HG03045 (cell line): ENCODE data around the gene DUSP22.
A peak's percentile ranks its signal among the peaks of the same experiment; 100 is the strongest.

Experiments used
- ATAC-seq: cut with Tn5 transposase; IDR thresholded peaks from one replicate; pipeline ENCODE4 v1.9.1; 2021; ENCODE audit warnings: mild to moderate bottlenecking, moderate library complexity; ENCODE audit not compliant: unreplicated experiment

Gene DUSP22

DNA sequence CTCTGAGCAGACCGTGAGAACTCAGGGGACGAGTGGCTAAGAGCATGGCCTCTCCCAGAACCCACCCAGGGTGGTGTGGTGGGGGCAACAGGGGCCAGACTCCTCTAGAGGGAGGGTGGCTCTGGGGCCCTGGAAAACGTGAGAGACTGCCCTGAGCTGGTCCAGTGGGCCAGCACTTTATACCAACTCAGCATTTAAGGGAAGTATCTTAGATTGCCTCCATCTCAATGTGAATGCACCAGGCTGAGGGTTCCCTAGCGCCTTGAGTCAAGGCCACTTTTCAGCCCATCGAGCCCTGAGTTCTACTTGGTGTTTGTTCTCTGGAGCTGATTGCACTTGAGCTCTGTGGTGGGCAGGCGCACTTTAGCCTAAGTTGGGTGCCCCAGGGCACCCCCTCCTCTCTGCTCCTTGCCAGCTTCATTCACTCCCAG lies 57.2 kb downstream of the DUSP22 start:
- no peak for ATAC-seq

DNA sequence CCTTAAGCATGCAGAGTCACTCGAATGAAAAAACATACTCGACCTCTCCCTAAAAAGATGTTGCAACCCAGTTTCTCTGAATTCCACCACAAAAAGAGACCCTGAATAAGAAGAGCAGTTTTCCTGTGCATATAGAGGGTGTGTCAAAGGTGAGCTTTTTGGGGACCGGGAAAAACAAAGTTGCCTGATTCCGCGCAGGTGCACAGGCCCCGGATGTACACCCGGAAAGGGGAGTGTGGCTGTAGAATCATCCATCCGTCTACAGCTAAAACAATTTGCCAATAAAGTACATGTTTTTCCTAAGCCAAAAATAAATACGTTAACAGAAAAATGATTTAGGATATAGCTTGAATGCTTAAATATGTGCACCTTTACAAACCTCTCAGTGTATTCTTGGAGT lies 58.1 kb downstream of the DUSP22 start:
- no peak for ATAC-seq

DNA sequence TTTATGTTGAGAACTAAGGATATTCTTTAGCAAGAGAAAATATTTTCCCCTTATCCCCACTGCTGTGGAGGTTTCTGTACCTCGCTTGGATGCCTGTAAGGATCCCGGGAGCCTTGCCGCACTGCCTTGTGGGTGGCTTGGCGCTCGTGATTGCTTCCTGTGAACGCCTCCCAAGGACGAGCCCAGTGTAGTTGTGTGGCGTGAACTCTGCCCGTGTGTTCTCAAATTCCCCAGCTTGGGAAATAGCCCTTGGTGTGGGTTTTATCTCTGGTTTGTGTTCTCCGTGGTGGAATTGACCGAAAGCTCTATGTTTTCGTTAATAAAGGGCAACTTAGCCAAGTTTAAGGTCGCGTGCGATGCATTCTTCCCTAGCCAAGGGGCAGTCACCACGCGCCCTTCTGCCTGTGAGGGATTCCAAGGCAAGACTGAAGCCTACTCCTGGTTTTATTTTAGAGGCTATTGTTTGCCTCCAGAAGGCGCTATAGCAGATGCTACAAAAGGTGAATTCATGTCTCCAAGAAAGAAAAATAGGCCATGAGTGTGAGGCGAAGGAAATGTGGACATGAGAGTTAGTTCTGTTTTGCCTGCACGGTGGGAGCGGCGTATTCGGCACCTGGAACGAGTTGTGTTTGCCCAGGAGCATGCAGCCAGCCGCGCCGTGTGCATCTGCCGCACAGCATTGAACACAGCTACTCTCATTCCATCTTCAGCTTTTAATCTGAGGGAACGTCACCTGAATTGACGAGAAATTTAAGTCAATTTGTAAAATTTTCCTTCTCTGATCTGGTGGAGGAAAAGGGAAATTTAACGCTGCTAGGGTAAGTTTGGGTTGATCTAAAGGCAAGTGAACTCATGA lies 59.0 kb downstream of the DUSP22 start:
- ATAC-seq = no peak

DNA sequence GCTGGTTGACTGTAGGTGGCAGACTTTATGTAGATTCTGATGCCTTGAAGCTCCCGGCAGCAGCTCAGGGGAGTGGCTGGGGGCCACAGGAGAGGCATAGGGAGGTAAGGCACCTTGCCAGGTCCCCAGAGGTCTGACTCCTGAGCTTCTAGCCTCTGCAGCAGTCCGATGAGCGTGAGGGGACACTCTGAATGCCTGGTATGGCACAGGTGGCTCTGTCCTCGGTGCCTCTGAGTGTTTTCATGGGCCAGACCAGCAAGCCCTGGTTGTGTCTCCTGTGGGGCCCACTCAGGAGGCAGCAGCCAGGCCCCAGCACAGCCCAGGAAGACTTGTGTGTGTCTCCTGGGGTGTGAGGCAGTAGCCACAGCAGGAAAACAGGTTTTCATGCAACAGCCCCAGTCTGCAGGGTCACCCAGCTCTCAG lies 59.6 kb downstream of the DUSP22 start:
- no peak for ATAC-seq

DNA sequence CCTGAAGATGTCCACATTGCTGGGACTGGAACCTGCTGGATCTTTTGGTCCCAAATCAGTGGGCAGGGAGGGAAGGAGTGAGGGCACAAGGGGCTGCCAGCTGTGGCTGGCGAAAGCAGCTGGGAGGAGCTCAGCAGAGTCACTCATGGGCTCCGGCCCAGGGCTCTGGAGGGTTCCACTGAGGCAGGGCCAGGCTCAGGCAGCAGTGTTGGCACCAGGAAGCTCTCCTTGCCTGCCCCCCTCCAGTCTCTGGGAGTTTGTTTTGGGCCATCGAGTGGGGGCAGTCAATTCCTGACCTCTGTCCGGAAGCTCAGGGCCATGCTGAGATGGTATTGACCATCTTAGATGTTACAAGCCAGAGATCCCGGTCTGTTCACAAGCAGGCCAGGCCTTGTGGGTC lies 60.2 kb downstream of the DUSP22 start:
- ATAC-seq = no peak

DNA sequence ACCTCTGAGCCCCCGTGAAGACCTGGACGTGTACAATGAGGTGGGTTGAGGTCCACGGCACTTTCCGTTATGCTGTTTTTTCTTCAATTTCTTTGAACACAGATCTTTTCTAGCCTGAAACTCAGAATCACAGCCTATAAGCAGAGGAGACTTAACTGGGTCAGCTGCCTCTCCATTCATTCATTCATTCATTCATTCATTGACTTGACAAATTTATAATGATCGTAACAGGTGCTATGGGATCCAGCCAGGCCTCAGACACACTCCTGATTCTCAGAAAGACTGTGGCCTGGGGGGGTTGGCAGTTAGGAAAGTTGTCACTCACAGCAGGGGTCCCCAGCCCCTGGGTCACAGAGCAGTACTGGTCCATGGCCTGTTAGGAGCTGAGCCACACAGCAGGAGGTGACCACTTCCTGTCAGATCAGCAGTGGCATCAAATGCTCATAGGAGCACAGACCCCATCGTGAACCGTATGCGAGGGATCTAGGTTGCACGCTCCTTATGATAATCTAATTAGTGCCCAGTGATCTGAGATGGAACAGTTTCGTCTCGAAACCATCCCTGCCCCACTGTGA lies 60.7 kb downstream of the DUSP22 start:
- ATAC-seq = no peak

DNA sequence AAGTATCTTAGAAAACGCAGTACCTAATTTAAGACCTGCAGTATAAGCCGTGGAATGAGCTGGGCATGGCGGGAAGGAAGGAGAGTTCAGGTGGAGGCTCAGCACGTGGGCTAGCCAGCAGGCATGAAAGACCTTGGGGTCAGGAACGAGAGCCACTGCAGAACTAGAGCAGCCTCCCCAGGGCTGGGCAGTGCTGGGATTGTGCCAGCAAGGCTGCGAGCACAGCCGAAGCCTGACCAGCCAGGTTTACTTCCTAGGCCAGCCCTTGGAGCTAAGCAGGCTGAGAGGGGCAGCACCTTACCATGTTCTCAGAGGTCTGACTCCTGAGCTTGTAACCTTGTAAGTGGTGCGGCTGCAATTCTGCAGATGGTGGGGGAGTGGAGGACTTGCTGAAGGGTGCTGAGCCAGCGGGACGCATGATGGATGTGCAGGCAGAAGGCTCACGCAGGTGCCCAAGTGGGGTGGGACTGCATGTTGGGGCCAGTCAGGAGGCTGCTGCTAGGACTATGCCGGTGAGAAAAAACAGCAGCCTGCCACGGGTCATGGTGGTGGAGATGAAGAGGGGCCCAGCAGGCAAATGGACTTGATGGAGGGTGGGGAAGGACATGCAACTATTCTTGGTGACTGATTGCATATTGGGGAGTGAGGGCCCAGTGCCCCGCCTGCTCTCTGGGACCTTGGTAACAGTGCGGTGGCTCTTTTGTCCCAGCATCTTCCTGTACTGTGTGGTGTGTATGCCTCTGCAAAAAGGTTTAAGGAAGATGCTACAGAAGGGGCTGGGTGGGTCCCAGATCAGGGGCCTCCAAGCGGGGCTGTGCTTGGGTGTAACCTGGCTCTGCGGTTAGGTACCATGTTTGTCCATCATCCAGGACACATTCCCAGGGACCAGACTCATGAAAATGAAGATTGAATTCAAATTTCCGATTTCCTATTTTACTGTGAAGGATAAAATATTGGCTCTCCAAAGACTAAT lies 61.6 kb downstream of the DUSP22 start:
- no peak for ATAC-seq

DNA sequence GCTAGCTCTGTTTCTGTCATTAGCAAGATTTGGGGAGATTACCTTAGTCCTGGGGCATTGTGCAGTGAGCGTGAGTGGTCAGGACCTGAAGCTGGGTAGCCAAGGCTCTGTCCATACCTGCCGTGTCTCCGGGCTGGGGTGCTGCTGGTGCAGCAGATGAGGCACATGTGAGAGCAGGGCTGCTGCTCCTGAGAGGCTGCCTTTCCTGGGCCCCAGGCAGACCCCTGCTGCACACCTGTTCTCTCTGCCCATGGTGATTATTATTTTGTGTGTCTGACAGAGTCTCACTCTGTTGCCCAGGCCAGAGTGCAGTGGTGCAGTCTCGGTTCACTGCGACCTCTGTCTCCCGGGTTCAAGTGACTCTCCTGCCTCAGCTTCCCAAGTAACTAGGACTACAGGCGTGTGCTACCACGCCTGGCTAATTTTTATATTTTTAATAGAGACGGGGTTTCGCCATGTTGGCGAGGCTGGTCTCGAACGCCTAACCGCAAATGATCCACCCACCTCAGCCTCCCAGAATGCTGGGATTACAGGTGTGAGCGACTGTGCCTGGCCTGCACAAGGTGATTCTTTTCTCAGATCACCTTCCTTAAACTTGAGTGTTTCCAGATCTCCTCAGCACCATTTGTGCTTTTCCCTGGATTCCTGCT lies 62.5 kb downstream of the DUSP22 start:
- no peak for ATAC-seq

DNA sequence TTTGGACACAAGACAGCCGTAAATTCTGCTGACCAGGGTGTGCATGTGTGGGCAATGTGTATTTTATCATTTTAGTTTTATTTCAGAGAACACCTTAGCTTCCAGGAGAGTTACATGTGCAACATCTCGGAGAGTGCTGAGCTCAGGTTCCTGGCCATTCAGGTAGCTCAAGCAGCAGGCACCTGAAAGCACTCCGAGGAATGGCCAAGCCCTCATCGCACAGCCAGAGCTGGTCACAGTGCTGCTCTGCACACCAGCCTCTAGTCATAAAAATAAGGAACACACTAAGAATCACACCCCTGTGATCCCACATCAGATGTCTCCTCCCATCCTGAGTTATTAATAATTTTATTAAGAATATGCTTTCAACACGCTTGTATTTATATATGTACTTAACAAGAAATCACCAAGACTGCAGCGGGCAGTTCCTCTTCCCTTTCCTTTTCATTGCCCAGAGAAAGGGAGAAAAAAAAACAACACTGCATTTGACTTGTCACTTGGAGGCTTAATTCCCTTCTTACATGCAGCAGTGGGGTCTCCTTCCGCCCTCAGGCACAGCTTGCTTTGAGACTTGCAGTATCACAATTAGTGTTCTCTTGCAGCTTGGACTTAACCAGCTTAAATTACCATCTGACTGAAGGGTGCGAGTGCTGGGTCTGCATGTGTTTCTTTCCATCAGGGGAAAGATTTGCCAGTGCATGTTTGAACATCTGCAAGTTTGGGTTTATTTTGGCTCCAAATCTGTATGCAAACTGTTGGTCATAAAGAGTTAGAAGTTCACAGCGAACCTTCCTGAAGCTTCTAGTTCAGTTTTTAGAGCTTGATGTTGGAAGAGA lies 63.3 kb downstream of the DUSP22 start:
- ATAC-seq = no peak

DNA sequence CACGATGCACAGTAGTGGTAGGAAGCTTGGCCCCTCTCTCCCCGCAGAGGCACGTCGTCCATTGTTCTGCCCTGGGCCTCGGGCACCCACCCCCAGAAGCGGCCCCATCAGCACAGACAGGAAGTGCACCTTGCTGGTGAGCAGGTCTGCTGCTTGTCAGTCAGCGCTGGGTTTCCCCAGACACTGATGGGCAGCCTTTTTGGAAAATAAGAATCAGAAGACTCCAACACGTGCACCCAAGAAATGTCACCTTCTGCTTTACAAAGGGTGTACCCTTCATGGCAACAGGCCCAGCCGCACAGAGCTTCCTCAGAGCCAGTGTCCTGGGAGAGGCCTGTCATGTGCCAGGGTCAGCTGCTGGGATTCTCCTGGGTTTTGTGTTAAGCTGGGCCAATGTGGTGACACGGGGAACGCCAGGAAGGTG lies 64.6 kb downstream of the DUSP22 start:
- ATAC-seq = peak; percentile 47

DNA sequence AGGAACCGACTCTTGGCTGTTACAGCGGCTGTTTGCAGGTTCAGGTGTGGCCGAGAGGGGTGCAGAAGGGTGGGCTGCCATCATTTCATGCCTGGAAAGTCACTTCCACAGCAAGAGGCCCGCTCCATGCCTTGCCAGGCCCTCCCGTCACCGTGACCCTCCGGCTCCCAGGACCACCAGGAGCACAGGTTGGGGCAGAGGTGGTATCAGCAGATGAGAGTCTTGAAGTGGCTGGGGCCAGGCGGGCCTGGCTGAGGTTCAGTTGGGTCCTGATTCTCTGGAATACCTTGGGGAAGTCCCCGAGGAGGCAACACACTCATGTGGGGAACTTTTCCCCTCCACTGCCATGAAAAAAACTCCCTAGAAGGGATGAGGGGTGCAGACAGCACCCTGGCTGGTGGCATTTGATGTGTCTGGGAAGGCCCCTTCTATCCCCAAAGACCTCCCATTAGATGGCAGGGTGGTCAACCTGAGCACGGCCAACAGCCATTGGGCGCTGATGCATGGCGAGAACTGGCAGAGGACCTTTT lies 65.0 kb downstream of the DUSP22 start:
- ATAC-seq = no peak

DNA sequence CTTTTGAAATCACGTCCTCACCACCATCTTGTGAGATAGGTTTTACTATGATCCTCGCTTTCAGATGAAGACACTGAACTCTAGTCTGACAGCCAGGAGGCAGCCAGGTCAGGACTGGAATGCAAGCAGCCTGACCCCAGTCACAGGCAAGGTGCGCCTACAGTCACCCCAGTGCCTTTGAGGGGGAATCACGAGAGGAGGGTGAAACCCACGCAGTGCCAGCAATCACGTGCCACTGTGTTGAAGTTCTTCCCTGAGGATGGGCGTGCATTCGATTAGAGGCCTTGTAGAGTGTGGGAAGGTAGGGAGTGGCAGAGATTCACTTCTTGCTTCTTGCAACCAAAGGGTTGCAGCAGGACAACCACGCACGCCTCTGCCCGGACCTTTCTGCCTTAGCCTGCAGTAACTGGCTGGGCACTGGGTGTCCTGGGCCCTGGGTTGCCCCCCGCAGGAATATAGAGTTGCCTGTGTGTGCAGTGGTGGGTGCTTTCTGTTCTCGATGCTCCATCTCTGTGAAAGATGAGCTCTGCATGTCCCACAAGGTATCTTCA lies 65.6 kb downstream of the DUSP22 start:
- no peak for ATAC-seq

DNA sequence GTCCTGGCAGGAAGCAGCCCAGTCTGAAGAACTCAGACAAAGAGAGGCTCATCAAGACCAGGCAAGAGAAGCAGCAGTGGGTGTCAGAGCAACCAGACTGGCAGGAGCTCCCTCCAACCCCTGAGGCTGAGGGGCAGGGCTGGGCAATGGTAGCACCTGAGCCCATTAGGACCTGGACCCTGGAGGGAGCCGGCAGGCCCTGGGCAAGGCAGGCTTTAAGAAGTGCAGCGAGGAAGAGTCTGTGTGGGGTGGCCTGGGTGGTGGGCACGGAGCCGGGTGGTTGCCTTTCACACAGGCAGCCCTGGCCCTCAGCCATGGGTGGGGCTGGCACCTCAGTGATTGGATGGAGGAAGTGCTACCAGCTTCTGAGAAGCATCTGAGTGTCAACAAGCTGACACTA lies 66.1 kb downstream of the DUSP22 start:
- no peak for ATAC-seq

DNA sequence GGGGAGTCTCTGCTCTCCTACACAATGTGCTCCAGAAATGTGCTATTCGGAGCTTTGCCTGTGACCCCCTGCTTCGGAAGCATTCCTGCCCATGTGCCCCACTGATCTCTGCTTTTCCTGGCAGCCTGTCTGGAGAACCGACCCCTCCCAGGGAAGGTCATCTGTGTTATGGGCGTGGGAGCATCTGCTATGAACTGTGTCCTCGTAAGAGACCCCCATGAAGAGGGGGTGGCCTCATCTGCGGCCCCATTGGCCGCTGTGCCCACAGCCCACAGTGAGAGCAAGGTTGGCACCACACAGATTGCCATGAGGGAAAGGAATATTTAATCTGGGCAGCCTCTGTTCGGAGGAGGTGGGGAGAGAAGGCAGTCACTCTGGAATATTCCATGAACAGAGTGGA lies 66.6 kb downstream of the DUSP22 start:
- ATAC-seq = no peak

DNA sequence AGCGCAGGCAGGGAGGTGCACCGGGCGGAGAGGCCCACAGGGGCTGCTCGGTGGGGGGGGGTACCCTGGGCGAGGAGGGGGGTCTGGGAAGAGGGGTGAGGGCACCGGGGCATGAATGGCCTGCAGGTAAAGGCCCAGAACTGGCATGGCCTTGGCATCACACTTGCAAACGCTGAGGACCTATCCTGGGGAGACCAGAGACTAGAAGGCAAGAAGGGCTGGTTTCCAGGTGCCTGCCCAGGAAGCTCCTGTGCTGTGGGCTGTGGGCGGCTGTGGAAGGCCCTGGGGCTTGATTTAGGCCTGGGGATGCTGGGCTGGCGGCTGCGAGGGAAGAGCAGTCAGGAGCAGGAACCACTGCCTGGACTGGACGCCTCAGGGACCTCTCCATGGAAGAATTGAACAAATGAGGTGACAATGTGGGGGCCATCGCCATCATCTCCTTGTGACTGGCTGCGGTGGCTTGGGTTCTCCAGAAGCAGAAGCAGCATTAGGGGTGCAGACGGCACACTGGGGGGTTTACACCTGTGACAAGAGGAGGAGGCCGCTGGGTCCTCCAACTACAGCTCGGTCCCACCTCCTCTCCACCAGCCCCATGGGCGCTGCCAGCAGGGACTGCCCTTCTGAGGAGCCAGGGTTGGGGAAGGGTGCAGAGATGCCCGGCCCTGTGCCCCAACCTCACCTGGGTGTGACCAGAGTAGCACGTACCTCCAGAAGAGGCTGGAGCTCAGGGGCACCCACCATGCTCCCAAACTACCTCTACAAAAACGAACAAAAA lies 67.2 kb downstream of the DUSP22 start:
- ATAC-seq = no peak

DNA sequence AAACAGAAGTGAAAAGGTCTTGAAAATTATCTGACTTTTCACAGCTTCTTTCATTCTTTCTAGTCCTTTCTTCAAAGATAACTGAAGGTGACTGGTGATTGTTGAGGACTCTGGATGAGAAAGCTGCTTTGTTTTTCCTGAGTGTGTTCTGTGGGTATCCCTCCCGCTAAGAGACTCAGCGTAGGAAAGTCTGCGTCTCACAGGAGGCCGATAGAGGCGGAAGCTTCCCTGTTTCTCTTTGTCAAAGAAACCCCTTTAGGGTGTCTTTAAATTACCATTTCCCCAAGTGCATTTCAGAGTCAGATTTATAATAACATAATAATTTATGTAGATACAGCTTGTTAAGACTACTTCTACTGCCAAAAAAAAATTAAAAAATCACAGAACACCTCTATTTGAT lies 68.1 kb downstream of the DUSP22 start:
- no peak for ATAC-seq

DNA sequence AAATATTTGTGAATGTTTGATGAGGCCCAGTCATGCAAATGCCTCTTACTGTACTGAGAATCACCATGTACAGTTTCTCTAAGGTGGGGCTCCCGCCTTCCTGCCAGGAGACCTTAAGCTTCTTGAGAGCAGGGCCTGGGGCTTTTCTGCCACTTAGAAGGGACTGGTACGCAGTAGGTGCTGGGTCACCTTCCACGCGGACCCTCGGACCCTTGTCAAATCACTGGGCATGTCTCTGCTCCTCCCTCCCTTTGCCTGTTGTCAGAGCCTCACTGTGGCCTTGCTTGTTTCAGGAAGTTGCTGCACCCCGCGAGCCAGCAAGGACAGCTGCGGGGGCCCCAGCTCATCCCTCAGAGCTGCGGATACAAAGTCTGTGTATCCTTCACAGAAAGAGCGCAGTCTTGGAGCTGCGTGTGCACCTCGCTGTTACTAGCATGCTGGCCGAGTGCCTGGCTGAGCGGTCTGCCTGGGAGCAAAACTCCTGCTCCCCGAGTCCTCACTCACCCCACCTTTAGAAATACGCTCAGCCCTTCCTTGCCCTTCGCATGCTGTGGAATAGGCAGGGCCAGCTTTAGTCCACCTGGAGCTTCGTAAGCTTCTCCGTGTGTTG lies 68.6 kb downstream of the DUSP22 start:
- ATAC-seq = no peak

DNA sequence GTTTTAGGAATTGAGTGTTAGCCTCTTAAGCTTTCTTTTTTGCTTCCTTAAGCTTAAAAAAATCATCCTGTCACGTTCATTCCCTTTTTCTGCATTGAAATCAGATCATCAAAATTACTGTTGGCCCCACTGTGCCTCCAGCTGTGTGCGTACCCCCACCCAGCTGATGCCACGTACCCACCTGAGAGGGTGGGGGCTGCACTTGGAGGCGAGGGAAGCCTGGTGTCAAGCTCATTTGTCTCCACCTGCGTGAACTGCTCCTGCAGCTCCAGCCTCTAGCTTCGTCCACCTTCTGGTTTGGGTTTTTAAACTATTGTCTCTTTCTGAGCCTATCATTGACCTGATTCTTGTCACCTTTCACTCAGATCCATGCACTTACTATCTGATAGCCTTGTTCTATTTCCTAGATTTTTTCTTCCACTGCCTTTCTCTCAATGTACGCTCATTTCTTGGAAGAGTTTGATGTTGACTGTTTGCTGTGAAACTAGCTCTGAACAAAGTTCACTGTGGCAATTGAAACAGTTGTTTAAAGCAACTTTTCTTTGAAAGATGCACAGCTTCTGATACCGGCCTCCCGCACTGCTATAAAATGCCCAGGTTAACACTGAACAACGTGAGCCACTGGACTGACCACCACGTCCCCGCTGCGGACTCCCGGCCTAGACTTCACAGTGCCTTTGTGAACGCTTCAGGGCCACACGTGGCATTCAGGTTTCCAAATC lies 69.3 kb downstream of the DUSP22 start:
- no peak for ATAC-seq
